Fibroblast of skin of scalp (primary cell): Measurements from ENCODE around the gene FIGNL1. TPM values are rescaled to one million over a fixed set of nuclear protein-coding genes. Genes with fewer than 3 reads are reported as not detected.

Experiments used
- DNase-seq: peaks from one replicate; pipeline ENCODE4 v3.0.0-alpha.2; 2013
- polyA plus RNA-seq, 2 experiments: library from polyadenylated mRNA; unstranded; fragments of 120-200 nt; gene quantifications; one replicate each; pipeline ENCODE4 v1.2.1, GENCODE V29; 2013; ENCODE audit not compliant: insufficient read length in 2 of 2

Gene FIGNL1, protein sequence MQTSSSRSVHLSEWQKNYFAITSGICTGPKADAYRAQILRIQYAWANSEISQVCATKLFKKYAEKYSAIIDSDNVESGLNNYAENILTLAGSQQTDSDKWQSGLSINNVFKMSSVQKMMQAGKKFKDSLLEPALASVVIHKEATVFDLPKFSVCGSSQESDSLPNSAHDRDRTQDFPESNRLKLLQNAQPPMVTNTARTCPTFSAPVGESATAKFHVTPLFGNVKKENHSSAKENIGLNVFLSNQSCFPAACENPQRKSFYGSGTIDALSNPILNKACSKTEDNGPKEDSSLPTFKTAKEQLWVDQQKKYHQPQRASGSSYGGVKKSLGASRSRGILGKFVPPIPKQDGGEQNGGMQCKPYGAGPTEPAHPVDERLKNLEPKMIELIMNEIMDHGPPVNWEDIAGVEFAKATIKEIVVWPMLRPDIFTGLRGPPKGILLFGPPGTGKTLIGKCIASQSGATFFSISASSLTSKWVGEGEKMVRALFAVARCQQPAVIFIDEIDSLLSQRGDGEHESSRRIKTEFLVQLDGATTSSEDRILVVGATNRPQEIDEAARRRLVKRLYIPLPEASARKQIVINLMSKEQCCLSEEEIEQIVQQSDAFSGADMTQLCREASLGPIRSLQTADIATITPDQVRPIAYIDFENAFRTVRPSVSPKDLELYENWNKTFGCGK
- polyA plus RNA-seq (2013, experiment 1 of 2; ENCODE audit: insufficient read length): 8.0 TPM
- 9.4 TPM for polyA plus RNA-seq (2013, experiment 2 of 2; ENCODE audit: insufficient read length)

DNA sequence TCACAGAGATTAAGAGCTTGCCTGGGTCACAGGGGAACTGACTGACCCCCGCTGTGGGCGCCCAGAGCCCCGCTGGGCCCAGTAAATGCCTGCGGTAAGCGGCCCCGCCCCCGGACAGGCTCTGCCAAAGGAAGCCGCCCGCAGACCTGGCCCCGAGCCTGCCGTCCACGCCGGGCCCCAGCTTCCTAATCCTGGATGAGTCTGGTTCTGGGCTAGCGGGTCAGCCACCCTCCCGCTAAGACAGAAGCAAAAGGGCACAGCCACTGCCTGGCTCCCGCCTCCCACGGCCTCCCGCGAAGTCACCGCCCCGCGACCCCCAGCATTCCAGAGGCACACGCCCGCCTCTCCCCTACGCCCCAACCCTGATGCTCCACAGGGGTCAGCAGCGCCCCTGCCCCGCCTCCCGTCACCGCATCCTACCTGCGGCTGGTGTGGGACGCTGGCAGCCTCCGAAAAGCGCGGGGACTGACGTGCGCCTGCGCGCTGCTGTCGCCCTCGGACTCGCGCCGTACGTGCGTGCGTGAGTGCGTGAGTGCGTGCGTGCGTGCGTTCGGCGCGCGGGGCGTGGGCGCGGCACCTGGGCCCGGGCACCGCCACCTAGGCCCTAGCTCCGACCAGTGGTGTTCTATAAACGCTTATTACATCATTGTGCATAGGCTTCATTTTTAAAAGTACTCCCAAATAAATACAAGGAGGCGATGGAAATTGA, at the start of gene FIGNL1:
Gene FIGNL1, minus strand, starts transcription at position 470 of the 709 bp plus-strand sequence. CDS start 3,063 bp downstream, outside the sequence.
- DNase-seq: peak; percentile 72

DNA sequence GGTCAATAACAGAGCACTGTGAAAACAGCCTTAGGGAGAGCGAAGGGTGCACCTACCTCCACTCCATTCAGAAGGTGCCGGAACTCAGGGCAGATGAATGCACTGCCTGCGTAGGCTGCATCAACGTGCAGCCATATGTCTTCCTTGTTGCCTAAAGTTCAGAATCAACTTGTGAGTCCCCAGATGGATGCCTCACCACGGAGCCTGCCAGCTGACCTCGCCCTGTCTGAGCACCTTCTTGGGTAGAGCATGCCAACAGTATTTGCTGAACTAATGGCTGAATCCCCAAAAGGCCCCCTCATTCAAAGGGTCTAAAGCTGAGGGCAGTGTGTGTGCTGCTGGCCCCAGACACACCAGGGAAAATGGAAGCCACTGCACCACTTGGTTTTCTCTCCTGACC, 48.9 kb upstream of the FIGNL1 start:
- DNase-seq: no peak

DNA sequence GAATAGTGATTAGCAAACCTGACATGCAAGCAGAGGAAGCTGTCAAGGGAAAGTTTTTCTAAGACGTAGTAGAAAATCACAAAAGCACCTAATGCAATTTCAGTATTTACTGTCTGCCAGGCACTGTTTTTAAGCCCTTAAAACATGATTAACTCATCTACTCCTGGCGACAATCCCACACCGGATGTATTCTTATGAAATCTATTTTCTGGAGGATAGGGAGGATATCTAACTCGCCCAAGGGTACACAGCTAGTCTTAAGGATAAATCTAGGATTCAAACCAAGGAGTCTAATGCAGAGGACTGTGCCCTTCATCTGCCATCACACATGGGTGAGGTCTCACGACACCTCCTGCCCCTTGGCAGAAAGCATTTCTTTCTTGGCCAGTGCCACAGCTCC, 47.8 kb upstream of the FIGNL1 start:
- no peak for DNase-seq

DNA sequence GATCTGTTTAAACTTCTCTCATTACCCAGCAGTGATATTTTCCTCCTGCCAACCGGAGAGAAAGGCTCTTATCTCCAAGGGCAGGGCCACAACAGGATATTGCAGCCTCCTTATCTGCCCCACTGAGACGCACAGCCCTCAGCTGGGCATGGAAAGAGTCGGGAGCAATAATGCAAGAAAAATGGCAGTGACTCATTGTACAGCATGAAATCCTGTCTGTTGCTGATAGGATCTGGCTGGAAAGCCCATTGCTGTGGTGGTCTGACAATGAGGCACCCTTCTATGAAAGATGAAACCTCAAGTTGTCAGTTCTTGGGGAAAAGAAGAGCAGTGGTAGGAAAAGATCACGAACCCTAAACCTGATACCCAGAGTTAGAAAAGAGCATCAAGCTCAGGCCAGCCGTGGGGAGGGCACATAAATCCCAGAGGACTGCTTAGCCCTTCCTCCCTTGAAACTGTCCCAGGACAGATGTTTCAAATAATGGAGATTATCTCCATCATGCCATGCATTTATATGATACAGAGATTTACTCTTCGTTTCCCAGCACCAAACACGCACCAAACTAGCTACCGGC, 47.0 kb upstream of the FIGNL1 start:
- DNase-seq: peak; percentile 5

DNA sequence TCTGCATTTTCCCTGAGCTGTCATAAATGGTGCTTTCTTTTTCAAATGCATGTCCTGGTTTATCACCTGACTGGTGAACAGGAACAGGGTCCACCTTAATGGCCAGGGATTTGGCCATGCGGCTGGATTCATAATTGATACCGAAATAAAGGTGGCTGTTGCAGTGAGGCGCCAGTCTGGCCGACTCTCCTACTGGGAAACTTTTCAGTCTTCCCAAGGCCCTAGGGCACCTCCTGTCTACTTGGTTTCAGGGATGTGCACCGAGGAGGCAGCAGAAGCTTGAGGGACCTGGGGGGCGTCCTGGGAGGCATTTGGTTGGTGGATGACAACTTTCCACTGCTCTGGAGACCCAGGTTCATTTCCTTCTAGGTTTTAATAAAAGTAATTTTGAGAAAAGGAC, 46.4 kb upstream of the FIGNL1 start:
- DNase-seq: no peak

DNA sequence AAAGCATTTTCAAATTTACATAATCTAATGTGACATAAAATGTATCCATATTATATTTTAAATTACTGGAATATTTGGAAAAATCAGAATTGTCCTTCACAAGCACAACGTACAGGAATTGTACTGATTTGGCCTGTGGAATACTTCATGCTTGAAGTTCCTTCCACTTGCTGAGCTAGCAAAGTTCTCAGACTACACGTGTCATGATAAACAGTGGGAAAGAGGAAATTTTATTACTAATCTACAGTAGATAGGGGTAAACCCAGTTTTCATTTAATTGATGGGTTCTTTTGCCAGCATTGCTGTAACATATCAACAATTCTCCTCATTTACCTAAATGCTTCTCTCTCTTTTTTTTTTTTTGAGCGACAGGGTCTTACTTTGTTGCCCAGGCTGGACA, 45.6 kb upstream of the FIGNL1 start:
- no peak for DNase-seq

DNA sequence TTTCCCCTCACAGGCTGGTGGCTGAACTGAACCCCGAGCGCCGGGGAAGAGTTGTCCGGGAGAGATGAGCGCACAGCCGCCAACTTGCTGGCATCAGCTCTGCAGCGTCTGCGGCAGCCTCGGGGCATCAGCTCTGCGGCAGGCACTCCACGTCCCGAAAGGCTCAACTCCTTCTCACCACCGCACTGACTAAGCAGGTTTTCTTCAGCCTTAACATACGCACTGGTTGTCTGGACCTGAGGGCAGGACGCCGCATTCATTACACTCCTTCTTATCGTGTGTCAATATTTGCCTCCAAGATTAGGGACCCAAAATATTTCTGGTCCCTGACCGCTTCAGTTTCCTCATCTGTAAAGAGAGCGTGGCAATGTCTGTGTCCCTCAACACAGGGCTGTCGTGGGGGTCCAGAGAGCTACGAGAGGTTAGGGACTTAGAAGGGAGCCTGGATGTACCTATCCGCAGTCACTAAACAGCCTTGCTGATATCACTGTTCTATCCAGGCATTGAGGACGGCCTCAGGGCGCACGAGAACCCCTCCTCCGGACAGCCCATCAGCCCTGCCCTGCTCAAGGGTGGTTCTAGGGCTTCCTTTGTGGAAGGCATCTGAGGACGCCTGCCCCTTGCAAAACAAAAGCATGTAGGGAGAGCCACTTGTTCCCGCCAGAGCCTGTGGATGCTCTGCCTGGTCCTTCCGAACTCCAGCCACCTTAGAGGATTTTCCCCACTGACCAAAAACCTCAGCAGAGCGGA, 42.8 kb upstream of the FIGNL1 start:
- DNase-seq: no peak

DNA sequence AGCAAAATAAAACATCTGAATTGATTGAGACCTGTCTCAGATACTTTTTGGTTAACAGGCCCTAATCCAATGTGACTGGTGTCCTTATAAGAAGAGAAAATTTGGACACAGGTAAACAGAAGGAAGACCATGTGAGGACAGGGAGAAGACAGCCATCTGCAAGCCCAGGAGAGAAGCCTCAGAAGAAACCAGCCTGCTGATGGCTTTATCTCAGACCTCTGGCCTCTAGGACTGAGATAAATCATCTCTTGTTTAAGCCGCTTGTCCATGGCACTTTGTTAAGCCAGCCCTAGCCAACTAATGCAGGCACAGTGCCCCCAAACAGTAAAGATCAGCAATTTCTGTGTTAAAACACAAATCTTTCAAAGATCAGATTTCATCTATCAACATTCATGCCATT, 41.8 kb upstream of the FIGNL1 start:
- no peak for DNase-seq

DNA sequence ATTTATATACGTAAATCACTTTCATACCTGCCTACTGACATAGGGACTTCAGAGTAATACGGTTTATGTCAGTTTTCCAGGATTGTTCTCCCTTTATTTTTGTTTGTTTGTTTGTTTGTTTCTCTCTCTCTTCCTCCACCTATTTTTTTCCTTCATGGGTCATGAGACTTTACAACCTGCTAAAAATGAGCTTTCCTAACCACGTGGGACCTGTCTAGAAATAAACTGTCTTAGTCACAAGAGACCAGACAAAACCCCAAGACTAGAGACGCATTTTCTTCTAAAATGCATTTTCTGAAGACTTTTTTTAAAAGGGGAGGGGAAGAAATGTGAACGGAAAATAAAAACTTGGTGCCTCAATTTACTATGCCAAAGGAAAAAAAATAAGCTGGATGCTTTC, 41.1 kb upstream of the FIGNL1 start:
- no peak for DNase-seq

DNA sequence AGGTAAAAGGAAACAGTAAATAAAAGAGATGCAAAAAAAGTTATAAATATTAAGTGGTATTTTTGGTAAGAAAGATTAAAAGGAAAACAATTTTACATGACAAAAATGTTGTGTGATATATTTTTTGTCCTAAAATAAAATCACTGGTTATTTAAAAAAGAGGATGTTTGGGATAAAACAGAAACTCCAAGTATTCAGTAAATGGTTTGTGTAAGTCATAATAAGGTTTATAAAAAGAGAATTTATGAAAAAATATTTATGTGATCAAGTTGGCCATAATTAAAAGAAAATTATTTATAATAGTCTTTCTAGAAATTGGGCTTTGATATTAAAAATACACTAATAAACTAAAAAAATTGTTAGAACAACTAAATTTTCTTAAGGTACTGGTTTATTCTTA, 38.2 kb upstream of the FIGNL1 start:
- no peak for DNase-seq

DNA sequence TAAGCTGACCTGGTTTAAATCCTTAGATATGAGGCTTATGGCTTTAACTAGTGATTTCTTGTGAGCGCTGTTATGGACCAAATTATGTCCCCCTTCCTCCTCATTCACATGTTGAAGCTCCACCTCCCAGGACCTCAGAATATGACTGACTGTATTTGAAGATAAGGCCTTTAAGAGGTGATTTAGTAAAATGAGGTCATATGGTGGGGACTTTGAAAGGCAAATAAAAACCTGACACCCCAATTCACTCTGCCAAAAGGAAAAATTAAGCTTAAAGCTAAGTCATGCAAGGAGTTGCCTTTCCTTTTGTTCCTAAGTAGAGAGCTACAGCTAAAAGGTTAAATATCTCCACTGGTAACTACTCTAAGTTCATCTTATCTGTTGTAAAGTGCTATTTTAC, 36.4 kb upstream of the FIGNL1 start:
- no peak for DNase-seq

DNA sequence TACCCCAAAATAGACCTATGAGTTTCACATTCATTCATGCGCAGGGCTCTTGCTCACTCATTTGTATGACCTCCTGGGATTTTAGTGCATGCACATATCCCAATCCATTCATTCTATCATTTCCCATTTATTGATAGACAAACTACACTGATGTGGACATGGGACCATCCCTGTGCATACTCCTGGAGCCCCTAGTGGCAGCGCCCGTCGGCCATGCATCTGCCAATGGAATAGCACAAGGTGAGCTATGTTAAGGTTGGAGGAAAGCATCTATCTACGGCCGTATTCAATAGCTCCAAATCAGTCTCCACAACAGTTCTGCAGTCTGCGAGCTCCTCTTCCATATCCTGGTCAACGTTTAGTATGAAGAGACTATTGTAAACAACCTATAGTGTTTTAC, 31.7 kb upstream of the FIGNL1 start:
- DNase-seq: no peak

DNA sequence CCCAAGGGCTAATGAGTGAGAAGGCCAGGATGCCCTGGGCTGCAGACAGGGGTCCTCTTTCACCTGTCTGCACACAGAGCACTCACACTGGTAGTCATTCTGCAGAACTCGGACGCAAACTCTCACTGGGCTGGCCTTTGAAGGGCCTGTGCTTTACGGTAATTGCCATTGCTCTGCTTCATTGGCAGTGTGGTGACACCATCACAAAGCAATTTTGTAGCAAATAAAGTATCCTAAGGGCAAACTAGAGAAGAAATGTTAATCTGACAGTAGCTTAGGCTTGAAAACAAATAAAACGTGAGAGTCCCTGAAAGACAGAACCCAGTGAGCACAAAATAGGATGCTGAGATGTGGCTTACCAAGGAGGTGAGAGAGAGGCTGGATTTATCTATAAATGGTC, 30.6 kb upstream of the FIGNL1 start:
- DNase-seq: no peak

DNA sequence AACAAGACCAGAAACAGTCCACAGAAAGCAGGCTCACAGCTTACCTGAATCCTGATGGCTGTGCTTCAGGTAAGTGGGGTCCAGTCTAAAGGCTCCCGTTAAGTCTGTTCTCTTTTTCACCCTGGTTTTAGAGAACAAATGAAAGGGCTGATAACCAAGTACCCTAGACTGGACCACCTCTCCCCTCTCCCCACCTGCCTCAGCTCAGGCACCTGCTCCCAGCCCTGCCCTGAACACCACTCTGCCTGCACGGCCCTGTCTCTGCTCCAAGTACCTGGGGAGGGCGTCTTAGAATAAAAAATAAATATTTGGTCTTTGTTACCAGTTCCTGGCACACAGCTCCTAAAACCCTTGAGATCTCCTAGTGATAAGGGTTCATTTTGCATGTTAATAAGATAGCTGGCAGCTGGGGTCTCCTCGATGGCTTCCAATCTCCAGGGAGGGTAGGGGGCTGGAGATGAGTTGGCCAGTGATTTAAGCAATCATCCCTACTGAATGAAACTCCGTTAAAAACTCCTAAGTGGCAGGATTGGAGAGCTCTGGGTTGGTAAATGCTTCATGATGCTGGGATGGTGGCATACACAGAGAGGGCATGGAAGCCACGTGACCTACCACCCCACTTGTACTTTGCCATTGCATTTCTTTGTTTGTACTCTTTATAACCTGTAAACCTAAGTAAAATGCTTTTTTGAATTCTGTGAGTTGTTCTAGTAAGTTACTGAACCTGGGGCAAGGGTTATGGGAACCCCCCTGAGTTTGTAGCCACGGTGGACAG, 29.8 kb upstream of the FIGNL1 start:
- DNase-seq: no peak

DNA sequence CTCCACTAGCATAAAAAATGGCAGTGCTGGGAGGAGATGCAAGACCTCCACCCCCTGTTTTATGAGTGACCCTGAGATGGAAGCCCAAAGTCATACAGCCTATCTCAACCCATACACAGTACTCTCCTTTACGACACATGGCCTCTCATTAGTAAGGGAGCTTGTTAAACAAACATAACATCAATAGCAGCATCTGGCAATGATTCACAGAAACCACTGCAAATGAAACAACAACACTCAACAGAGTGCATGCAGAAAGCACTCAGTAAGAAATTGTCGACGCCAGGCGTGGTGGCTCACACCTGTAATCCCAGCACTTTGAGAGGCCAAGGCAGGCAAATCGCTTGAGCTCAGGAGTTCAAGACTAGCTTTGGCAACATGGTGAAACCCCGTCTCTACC, 27.5 kb upstream of the FIGNL1 start:
- no peak for DNase-seq

DNA sequence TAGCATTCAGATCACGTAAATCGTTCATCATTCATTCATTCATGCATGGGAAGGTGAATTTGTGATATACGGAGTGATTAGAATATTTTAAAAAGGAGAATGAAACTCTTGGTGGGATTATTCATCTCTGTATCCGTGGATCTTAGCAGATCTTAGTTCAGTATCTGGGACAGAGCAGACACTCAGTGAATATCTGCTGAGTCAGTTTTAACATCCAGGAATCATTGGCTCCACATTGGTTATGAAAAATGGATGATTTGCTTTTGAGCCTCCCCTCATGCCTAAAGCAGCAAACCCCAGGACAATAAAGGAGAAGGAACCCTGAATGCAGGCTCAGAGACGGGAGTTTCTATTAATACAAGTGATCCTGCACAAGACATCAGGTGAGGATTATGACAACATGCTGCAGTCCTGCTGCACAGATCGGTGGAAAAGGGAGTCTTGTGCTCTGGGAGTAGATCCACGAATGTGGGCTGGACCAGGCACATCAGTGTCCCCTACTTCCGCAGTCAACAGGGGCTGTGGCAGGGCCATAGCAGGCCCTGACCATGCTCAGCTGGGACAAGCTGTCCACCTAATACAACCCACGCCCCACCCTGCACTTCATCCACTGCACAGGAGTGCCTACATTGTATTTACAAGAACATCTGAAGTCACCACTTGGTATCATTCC, 26.9 kb upstream of the FIGNL1 start:
- no peak for DNase-seq

DNA sequence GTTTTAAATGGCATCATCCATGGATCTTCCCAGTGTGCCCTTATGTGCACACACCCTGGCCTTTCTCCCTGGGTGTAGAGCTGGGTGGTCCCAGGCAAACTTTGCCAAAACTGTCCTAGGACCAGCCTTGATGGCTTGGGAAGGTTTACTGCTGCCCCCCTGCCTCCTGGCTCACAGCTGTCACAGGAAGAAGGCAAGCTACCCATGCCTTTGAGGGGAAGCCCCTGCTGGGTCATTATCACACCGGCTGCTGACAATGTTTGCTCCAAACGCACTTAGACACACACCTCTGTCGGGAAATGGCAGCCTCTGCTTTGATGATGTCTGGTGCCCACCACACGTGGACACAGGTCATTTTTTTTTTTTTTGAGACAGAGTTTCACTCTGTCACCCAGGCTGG, 25.2 kb upstream of the FIGNL1 start:
- DNase-seq: no peak

DNA sequence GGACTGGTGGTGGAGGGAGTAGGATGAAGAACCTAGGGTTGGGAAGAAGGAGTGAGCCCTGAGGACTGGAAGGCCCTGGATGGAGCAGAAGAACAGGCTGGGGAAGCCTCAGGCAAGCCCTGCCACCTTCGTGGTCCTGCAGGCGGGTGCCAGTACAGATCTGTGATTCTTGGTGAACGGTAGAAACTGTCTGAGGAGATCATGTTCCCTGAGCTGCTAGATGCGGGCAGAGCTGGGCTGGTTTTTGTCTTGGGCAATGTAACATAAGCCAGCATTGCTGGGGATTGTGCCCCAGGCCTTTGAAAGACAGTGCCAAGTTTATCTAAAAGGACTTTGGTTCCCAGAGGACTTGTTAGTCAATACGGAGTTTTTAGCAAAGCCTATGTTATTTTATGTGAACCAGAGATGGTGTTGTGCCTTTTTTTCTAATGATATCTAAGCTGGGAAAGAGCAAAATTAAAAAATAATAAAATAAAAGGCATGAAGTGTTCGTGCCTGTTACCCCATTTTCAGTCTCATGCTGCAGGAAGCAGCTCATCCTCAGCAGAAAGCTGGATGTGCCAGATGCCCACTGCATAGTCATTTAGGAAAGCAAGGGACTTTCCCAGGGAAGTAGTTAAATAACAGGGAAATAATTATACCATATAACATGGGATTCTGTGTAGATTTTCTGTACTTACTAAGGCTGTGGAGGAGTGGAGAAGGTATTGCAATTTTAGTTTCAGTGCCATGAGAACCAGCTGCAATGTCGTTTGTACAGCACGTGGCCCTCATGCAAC, 24.4 kb upstream of the FIGNL1 start:
- no peak for DNase-seq

DNA sequence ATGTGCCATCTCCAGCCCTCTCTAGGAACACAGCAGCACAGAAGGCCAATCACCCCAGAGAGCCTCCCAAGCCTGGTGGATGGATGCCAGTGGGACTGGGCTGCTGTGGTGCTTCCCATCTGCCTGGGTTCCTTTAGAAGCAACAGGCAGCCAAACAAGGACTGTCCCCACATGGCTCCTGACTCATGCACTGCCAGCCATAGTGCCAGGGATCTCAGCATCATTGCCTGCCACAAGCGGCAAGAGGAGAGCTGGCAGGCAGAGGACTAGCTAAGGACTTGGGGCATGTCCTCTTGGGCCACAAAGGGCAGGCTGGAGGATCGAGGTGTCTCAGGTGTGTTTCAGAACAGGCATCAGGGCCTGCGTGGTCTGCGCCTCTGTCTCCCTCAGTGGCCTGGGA, 23.4 kb upstream of the FIGNL1 start:
- DNase-seq: no peak

DNA sequence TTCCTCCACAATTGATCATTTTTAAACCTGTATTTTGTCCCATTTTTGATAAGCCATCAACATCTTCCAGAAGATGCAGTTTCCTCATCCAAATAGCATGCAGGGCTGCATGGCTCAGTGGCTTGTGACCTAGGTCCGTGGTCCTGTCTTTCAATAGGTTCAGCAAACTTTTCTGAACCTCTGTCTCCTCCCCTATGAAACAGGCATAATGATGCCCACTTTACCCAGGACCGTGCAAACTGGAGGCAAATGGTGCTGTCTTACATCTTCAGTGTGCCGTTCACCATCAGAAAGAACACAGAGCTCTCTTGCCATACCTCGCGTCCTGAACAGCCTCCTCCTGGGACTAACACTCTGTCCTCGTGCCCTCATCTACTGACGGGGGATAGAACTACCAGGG, 22.3 kb upstream of the FIGNL1 start:
- no peak for DNase-seq
